Suprapubic skin (tissue), 3 donors: Measurements from ENCODE around the gene HP.
"Not testable (repeated sequence)": the region's sequence is repeated elsewhere in the genome, so short reads cannot be mapped to it uniquely, and the experiment has no call there.

ENCODE experiments used
- POLR2AphosphoS5 ChIP-seq, 3 donors: sonication (generic); formaldehyde crosslinking; IDR thresholded peaks; one replicate each; pipeline ENCODE4 v1.6.1; 2017; ENCODE audit warnings: antibody characterized with exemption in 3 of 3
- TF ChIP-seq, protein P1 (sequence below), 2 donors: fragments of 200-600 bp in 1 of 2; fragments of 450-650 bp in 1 of 2; sonication (generic) in 1 of 2; IDR thresholded peaks; one replicate each; pipeline ENCODE4 v1.5.1; 2016 to 2019; ENCODE audit warnings: antibody characterized with exemption in 2 of 2, mild to moderate bottlenecking in 1 of 2, moderate library complexity in 1 of 2

- TF ChIP-seq, protein P1, sequence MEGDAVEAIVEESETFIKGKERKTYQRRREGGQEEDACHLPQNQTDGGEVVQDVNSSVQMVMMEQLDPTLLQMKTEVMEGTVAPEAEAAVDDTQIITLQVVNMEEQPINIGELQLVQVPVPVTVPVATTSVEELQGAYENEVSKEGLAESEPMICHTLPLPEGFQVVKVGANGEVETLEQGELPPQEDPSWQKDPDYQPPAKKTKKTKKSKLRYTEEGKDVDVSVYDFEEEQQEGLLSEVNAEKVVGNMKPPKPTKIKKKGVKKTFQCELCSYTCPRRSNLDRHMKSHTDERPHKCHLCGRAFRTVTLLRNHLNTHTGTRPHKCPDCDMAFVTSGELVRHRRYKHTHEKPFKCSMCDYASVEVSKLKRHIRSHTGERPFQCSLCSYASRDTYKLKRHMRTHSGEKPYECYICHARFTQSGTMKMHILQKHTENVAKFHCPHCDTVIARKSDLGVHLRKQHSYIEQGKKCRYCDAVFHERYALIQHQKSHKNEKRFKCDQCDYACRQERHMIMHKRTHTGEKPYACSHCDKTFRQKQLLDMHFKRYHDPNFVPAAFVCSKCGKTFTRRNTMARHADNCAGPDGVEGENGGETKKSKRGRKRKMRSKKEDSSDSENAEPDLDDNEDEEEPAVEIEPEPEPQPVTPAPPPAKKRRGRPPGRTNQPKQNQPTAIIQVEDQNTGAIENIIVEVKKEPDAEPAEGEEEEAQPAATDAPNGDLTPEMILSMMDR (IDR thresholded peaks at IDR 0.05), result not testable (repeated sequence)
- TF ChIP-seq POLR2AphosphoS5 (IDR thresholded peaks at IDR 0.05), result not testable (repeated sequence)
Measured at GRCh38 chr16:72054254-72054847, at the start of gene HP.
